GM12878 (cell line): Measurements from ENCODE around the gene OTULINL.

Experiments used
- ATF3 ChIP-seq: IDR thresholded peaks from 2 replicates; pipeline ENCODE4 v1.6.1; 2011; ENCODE audit warnings: low read depth, mild to moderate bottlenecking, low read length, moderate library complexity, borderline replicate concordance; ENCODE audit errors: extremely low read depth
- CTCF ChIP-seq, 3 experiments: IDR thresholded peaks in 2 of 3; conservative IDR thresholded peaks in 1 of 3; 2 replicates each; pipeline ENCODE4 v1.5.1; 2011; ENCODE audit warnings: low read depth in 3 of 3, low read length in 3 of 3, mild to moderate bottlenecking in 3 of 3, control low read depth in 2 of 3, moderate library complexity in 2 of 3, inconsistent platforms in 1 of 3, mixed read lengths in 1 of 3; ENCODE audit not compliant: control insufficient read depth in 2 of 3, insufficient read depth in 1 of 3; ENCODE audit errors: extremely low read depth in 1 of 3
- EED ChIP-seq: sonication (generic); IDR thresholded peaks from 2 replicates; pipeline ENCODE4 v1.6.1; 2016; ENCODE audit warnings: antibody characterized with exemption, low read depth
- EP300 ChIP-seq, 2 experiments: fragments of 150-350 bp in 1 of 2; IDR thresholded peaks; 2 replicates each; pipeline ENCODE4 v1.6.1; 2011 to 2012; ENCODE audit warnings: low read depth in 2 of 2, low read length in 2 of 2, borderline replicate concordance in 1 of 2, improper control_type of control experiment in 1 of 2, inconsistent platforms in 1 of 2; ENCODE audit not compliant: control insufficient read depth in 1 of 2
- IRF3 ChIP-seq: fragments of 450-650 bp; IDR thresholded peaks from 2 replicates; pipeline ENCODE4 v1.6.1; 2014; ENCODE audit warnings: mild to moderate bottlenecking
- JUNB ChIP-seq: IDR thresholded peaks from 2 replicates; pipeline ENCODE4 v1.6.1; 2016; ENCODE audit warnings: antibody characterized with exemption, mild to moderate bottlenecking
- NR2C2 ChIP-seq: IDR thresholded peaks from 2 replicates; pipeline ENCODE4 v1.6.1; 2011; ENCODE audit warnings: borderline replicate concordance, low read depth; ENCODE audit not compliant: control insufficient read depth, insufficient read length
- POLR2A ChIP-seq: IDR thresholded peaks from 2 replicates; pipeline ENCODE4 v1.6.1; 2011; ENCODE audit warnings: low read depth, mild to moderate bottlenecking, low read length
- POLR2AphosphoS5 ChIP-seq: IDR thresholded peaks from 2 replicates; pipeline ENCODE4 v1.6.1; 2011; ENCODE audit warnings: mild to moderate bottlenecking, low read length, inconsistent platforms
- REST ChIP-seq: IDR thresholded peaks from 2 replicates; pipeline ENCODE4 v1.6.1; 2012; ENCODE audit warnings: mild to moderate bottlenecking, low read depth, low read length
- SRF ChIP-seq, 2 experiments: IDR thresholded peaks; 2 replicates each; pipeline ENCODE4 v1.6.1; 2011; ENCODE audit warnings: low read depth in 2 of 2, low read length in 2 of 2, mild to moderate bottlenecking in 1 of 2, moderate library complexity in 1 of 2
- SUPT20H ChIP-seq: IDR thresholded peaks from 2 replicates; pipeline ENCODE4 v1.6.1; 2011; ENCODE audit warnings: low read depth, mild to moderate bottlenecking, low read length, moderate library complexity, borderline replicate concordance; ENCODE audit not compliant: control insufficient read depth
- YY1 ChIP-seq: IDR thresholded peaks from 2 replicates; pipeline ENCODE4 v1.6.1; 2011; ENCODE audit warnings: low read depth, mild to moderate bottlenecking, low read length
- ZBTB4 ChIP-seq: fragments of 450-650 bp; formaldehyde crosslinking; IDR thresholded peaks from 2 replicates; pipeline ENCODE4 v1.4.0; 2022; ENCODE audit warnings: mild to moderate bottlenecking, moderate library complexity

- TF ChIP-seq YY1: no peak
- no peak for TF ChIP-seq ZBTB4 (CRISPR knock-in tag)
- TF ChIP-seq EED: no peak
- no peak for TF ChIP-seq NR2C2
- no peak for TF ChIP-seq IRF3
- TF ChIP-seq CTCF (IDR thresholded peaks at IDR 0.05 in 2 of 3, conservative IDR thresholded peaks at IDR 0.05 in 1 of 3; ENCODE audit: control insufficient read depth in 2 of 3, extremely low read depth in 1 of 3, insufficient read depth in 1 of 3, low read depth in 3 of 3, low read length in 3 of 3): no peak
- TF ChIP-seq POLR2AphosphoS5: no peak
- no peak for TF ChIP-seq ATF3
- no peak for TF ChIP-seq EP300 (IDR thresholded peaks at IDR 0.05; ENCODE audit: borderline replicate concordance in 1 of 2, control insufficient read depth in 1 of 2, low read depth in 2 of 2, low read length in 2 of 2)
- no peak for TF ChIP-seq JUNB
- no peak for TF ChIP-seq SRF (IDR thresholded peaks at IDR 0.05; ENCODE audit: low read depth in 2 of 2, low read length in 2 of 2)
- TF ChIP-seq REST: no peak
- no peak for TF ChIP-seq SUPT20H
- TF ChIP-seq POLR2A: no peak
Observed at GRCh38 chr5:14591548-14591947, 10.0 kb downstream of the OTULINL start.
